NCI-H1930 (cell line): ENCODE results near the gene RAB11FIP5.
"Not testable (repeated sequence)": the region's sequence is repeated elsewhere in the genome, so short reads cannot be mapped to it uniquely, and the experiment has no call there.

Experiments
- DNase-seq, 2 experiments: peaks; one replicate each; lab custom pipeline; 2025; lab: John Stamatoyannopoulos, UW

RAB11FIP5 gene

GRCh38 chr2:73111073-73112025, 1.4 kb downstream of the RAB11FIP5 start:
- no peak for DNase-seq

GRCh38 chr2:73110168-73111072, 2.3 kb downstream of the RAB11FIP5 start:
- DNase-seq = no peak

- DNase-seq = no peak
Observed at GRCh38 chr2:73109431-73110167, 3.1 kb downstream of the RAB11FIP5 start.

- DNase-seq = no peak
Observed at GRCh38 chr2:73107211-73107926, 5.4 kb downstream of the RAB11FIP5 start.

GRCh38 chr2:73106791-73107190, 6.0 kb downstream of the RAB11FIP5 start:
- no peak for DNase-seq

DNA sequence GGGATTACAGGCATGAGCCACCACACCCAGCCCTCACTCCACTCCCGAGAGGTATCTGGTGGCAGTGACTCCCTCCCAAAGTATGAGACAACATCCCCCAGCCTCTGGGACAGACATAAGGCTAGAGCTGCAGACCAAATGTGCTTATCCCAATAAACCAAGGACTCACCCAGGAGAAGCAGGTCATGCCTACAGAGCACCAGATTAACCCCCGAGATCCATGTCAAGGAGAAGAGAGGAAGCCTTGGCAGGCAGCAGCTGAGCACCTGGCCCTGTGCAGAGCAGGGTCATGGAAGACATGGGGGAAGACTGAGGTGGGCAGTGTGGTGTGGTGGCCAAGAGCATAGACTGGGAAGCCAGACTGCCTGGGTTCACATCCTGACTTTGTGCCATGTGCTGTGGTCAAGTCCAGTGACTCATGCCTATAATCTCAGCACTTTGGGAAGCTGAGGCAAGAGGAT, 7.2 kb downstream of the RAB11FIP5 start:
- DNase-seq = no peak

DNA sequence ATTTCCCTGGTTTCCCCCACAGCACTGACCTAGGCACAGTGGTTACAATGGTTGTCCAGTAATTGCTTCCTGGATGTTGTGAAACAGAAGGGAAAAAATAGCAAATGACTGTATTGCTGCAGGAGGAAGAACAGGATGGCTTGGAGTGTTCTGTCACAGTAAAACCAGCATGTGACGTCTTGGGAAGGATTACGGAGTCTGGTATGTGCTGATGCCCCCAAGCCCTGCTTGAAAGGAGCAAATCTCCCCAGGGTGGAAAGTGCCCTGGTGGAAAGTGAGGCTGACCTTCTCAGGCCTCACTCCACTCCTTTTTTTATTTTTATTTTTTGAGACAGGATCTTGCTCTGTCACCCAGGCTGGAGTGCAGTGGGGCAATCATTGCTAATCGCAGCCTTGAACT, 7.8 kb downstream of the RAB11FIP5 start:
- DNase-seq = no peak

DNA sequence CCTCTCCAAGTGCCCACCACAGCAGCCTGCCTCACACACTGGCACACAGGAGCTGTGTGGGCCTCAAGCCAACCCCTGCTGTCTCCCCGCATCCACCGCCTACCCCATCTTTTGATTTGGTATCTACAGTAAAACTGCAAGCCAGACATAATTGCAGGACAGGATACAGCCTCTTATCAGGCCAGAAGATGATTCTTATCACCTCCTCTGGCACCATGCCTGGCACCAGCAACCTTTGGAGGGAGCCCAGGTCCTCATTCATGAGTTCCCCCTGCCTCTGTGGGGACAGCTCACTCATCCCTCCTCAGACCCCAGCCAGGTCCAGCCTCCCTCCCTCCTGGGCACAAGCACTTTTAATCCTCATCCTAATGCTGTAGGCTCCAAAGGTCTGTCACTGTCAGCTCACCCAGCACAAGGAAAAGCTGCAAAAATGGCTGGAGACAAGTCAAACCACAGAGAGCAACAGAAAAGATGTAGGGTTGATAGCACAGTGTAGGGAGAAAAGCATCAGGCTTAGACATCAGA, 9.7 kb downstream of the RAB11FIP5 start:
- no peak for DNase-seq

GRCh38 chr2:73101626-73102256, 11.0 kb downstream of the RAB11FIP5 start:
- DNase-seq = no peak

DNA sequence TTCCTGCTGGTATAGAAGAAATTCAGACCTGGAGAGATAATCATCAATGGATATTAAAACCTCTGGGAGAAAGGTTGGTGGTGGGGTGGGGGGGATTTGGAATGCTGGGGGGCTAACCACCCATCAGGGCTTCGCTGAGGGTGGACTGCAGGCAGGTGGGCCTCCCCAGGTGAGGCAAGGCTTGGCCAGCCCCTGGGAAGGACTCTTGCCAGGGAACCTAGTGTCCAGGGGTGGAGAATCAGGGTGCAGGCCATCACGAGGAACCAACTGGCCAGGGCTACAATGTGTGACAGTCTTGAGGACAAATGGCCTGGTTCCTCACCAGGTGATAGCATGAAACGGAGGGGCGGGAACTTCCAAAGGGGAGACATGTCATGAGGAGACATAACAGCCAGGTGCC, 11.8 kb downstream of the RAB11FIP5 start:
- no peak for DNase-seq

DNA sequence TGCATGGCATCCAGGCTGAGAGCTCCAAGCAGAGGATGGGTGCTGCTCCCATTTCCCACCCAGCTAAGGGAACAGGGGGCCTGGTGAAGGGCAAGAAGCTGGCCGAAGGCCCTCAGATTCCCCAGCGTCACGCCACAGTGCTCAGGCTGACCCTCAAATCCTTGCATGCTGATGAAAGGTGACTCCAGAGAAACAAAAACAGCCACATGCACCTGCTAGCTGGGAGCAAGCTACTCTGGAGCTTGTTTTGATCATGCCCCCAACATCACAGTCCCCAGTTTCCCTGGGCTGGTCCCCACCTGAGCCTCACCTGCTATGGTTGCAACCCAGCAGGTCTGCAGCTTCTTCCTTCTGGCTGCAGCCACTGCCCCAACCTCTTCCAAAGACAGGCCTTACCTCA, 13.3 kb downstream of the RAB11FIP5 start:
- DNase-seq = no peak

GRCh38 chr2:73095910-73096309, 16.8 kb downstream of the RAB11FIP5 start:
- DNase-seq = no peak

DNA sequence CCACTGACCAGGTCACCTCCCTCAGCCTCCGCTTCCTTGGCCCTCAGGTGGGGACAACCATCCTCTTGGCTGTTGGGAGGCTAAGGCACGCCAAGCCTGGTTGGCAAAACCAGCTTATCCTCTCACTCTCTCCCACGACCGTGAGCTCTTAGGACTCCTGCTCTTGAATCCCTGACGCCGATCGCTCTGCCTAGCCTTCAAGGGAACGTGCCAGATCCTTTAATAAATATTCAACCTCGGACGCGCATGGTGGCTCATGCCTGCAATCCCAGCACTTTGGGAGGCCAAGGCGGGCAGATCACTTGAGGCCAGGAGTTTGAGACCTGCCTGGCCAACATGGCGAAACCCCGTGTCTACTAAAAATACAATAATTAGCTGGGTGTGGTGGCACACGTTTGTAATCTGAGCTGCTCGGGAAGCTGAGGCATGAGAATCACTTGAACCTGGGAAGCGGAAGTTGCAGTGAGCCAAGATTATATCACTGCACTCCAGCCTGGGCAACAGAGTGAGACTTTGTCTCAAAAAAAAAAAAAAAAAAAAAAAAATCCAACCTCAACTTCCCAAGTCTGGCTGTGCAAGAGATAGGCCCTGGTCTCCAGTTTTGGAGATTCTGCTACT, 19.0 kb downstream of the RAB11FIP5 start:
- not testable (repeated sequence) for DNase-seq

DNA sequence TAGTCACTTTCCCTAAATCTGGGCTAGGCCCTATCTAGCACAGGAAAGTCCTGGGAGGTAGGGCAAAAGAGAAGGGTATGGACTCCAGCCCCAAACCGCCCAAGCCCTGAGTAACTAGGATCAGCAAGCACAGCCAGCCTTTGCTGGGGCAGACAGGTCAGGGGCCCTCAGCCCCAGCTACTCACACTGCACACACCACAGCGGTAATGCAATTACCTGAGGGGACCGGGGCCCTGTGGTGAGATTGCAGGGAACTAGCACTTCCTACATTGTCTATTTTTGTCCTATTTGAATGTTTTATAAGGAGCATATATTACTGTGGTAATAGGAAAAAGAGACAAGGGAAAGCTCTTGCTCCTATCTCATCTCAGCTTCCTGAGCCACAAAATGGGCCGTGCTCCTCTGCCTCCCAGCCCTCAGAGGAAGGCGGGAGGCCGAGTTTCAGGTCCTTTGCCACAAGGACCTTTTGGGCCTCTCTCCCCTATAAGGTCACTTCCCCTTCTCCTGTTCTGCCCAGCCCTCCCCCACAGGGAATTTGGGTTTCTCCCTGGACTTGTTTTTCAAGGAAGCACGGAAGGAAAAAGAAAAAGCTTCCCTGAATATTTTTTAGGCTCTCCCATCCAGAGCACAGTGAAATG, 20.5 kb downstream of the RAB11FIP5 start:
- DNase-seq = no peak

GRCh38 chr2:73091696-73092095, 21.1 kb downstream of the RAB11FIP5 start:
- no peak for DNase-seq

GRCh38 chr2:73091164-73091563, 21.6 kb downstream of the RAB11FIP5 start:
- DNase-seq = no peak

DNA sequence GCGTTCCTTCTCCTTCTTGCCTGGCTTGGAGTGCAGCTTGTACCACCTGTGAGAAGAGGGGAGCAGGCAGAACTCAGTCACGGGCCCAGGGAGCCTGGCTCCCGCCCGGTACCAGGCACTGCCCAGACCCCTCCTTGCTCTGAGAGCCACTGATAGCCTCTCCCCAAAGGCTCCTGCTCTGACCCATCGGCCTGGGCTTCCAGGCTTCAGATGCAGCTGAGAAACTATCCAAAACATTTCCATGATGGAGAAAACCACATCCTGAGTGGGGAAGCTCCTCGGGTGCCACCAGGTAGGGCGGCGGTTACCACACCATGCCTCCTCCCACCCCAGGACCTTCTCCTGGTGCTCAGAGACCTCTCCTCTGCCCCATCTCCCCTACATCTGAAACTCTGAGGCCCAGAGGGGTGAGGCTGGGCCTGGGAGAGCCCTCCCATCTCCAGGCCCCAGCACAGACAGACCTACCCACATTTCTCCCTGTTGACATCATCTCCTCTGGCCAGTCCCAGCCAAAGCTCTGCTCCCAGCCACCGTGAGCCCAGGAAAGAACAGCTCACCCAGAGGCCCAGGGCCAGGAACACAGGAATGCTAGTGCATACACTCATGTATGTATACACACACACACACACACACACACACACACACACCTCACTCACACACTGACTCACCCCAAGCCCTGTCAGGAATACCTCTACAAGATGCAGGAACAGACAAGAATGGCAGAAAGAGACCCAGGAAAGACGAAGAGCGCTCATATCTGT, 23.3 kb downstream of the RAB11FIP5 start:
- no peak for DNase-seq

DNA sequence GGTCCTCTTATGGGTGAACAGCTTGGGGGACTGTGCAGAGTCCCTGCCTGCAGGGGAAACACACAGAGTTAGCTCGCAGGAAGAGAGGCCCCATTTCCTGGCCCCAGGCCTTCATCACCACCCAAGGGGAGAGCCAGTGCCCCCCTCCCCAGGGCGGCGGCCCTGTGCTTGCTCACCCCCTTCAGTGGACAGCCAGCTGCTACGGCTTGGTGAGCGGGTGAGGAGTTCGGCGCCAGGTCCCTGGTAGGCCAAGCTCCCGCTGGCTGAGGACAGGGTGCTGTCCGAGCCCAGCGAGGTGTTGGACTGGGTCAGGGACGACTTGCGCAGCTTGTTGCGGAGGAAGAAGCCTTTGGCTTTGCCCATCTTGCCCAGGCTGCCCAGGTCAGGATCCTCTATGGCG, 24.0 kb downstream of the RAB11FIP5 start:
- DNase-seq = no peak

- DNase-seq = no peak
Observed at GRCh38 chr2:73088211-73088610, 24.5 kb downstream of the RAB11FIP5 start.
